Stomach (tissue), 4 donors: ENCODE results near the gene MKX.

Source experiments
- CTCF ChIP-seq, 7 experiments: fragments of 450-650 bp in 4 of 7; fragments of 200-600 bp in 3 of 7; sonication (generic) in 3 of 7; IDR thresholded peaks; one replicate each; pipeline ENCODE4 v1.5.1; 2016 to 2019; ENCODE audit warnings: antibody characterized with exemption in 7 of 7, control low read depth in 2 of 7, mild to moderate bottlenecking in 1 of 7
- EP300 ChIP-seq: sonication (generic); formaldehyde crosslinking; IDR thresholded peaks from one replicate; pipeline ENCODE4 v1.6.1; 2017; ENCODE audit warnings: antibody characterized with exemption
- POLR2A ChIP-seq, 4 donors: fragments of 450-650 bp; IDR thresholded peaks; one replicate each; pipeline ENCODE4 v1.6.1; 2016; ENCODE audit warnings: antibody characterized with exemption in 4 of 4, control low read depth in 2 of 4, mild to moderate bottlenecking in 1 of 4, moderate library complexity in 1 of 4
- POLR2AphosphoS5 ChIP-seq, 3 donors: sonication (generic); formaldehyde crosslinking; IDR thresholded peaks; one replicate each; pipeline ENCODE4 v1.6.1; 2016; ENCODE audit warnings: antibody characterized with exemption in 3 of 3

GRCh38 chr10:27717861-27718260 is 27.8 kb downstream of the MKX start:
- TF ChIP-seq CTCF (IDR thresholded peaks at IDR 0.05) (no peak), POLR2A (IDR thresholded peaks at IDR 0.05) (no peak), EP300 (no peak), POLR2AphosphoS5 (IDR thresholded peaks at IDR 0.05) (no peak)
